GM18907 (cell line): ENCODE data around the gene CCNA2.

ENCODE experiments used
- ATAC-seq: cut with Tn5 transposase; IDR thresholded peaks from one replicate; pipeline ENCODE4 v1.9.1; 2021; ENCODE audit warnings: mild to moderate bottlenecking, moderate library complexity; ENCODE audit not compliant: unreplicated experiment

CCNA2 gene

GRCh38 chr4:121806411-121806810 is 17.3 kb downstream of the CCNA2 start:
- no peak for ATAC-seq

GRCh38 chr4:121801715-121802075 is 22.0 kb downstream of the CCNA2 start:
- no peak for ATAC-seq

GRCh38 chr4:121800961-121801714 is 22.5 kb downstream of the CCNA2 start, which contains the start of gene EXOSC9:
TSS of gene EXOSC9 (plus strand) at chr4:121801323. CDS start at chr4:121801425, 102 bp downstream.
- peak; percentile 85 for ATAC-seq

- ATAC-seq: peak; percentile 35
Observed at GRCh38 chr4:121800638-121800960, 23.1 kb downstream of the CCNA2 start.

- ATAC-seq: no peak
Observed at GRCh38 chr4:121799867-121800501, 23.7 kb downstream of the CCNA2 start.

- ATAC-seq: no peak
Observed at GRCh38 chr4:121799208-121799823, 24.4 kb downstream of the CCNA2 start.

- ATAC-seq: no peak
Observed at GRCh38 chr4:121796283-121796682, 27.4 kb downstream of the CCNA2 start.

- no peak for ATAC-seq
Observed at GRCh38 chr4:121794505-121795188, 29.0 kb downstream of the CCNA2 start.

GRCh38 chr4:121792966-121793365 is 30.7 kb downstream of the CCNA2 start:
- no peak for ATAC-seq

- no peak for ATAC-seq
Observed at GRCh38 chr4:121791481-121791880, 32.2 kb downstream of the CCNA2 start.

GRCh38 chr4:121790976-121791375 is 32.7 kb downstream of the CCNA2 start:
- no peak for ATAC-seq

- no peak for ATAC-seq
Observed at GRCh38 chr4:121789960-121790829, 33.5 kb downstream of the CCNA2 start.

- ATAC-seq: no peak
Observed at GRCh38 chr4:121789455-121789854, 34.2 kb downstream of the CCNA2 start.

- ATAC-seq: peak; percentile 83
Observed at GRCh38 chr4:121788896-121789295, 34.8 kb downstream of the CCNA2 start.

GRCh38 chr4:121786221-121786620 is 37.5 kb downstream of the CCNA2 start:
- ATAC-seq: no peak

- ATAC-seq: no peak
Observed at GRCh38 chr4:121785479-121785878, 38.2 kb downstream of the CCNA2 start.

- ATAC-seq: no peak
Observed at GRCh38 chr4:121784975-121785374, 38.7 kb downstream of the CCNA2 start.

GRCh38 chr4:121784401-121784800 is 39.3 kb downstream of the CCNA2 start:
- ATAC-seq: no peak

GRCh38 chr4:121783210-121783609 is 40.5 kb downstream of the CCNA2 start:
- no peak for ATAC-seq

GRCh38 chr4:121778991-121779628 is 44.6 kb downstream of the CCNA2 start:
- no peak for ATAC-seq
